Thoracic aorta (tissue), 2 donors: Measurements from ENCODE around the gene UMODL1. TPM values are rescaled to one million over a fixed set of nuclear protein-coding genes. Genes with fewer than 3 reads are reported as not detected.
"Not testable (repeated sequence)": the region's sequence is repeated elsewhere in the genome, so short reads cannot be mapped to it uniquely, and the experiment has no call there.

Experiments
- ATAC-seq: fragments of 150-250 bp; one replicate; pipeline ENCODE4 v1.8.0; 2017; ENCODE audit warnings: low read depth; ENCODE audit not compliant: insufficient number of reproducible peaks, low FRiP score
- DNase-seq: peaks from one replicate; pipeline ENCODE4 v3.0.0-alpha.2; 2020; ENCODE audit warnings: low spot score
- H3K27ac ChIP-seq, 2 donors: fragments of 200-600 bp; sonication (generic); 1 replicate in 1 of 2; 2 replicates in 1 of 2; pipeline ENCODE4 v1.5.1; 2016; ENCODE audit warnings: mild to moderate bottlenecking in 2 of 2, moderate library complexity in 2 of 2
- H3K27me3 ChIP-seq: fragments of 200-600 bp; sonication (generic); replicated peaks from 2 replicates; pipeline ENCODE4 v1.6.0; 2016; ENCODE audit warnings: mild to moderate bottlenecking; ENCODE audit not compliant: insufficient read depth
- H3K36me3 ChIP-seq: fragments of 200-600 bp; sonication (generic); one replicate; pipeline ENCODE4 v1.5.1; 2016
- H3K4me1 ChIP-seq, 2 donors: fragments of 200-600 bp; sonication (generic); 1 replicate in 1 of 2; 2 replicates in 1 of 2; pipeline versions ENCODE4 v1.5.1 to v1.6.0; 2016; ENCODE audit warnings: low read depth in 2 of 2, mild to moderate bottlenecking in 1 of 2; ENCODE audit not compliant: control insufficient read depth in 1 of 2
- H3K4me3 ChIP-seq: fragments of 200-600 bp; sonication (generic); 2 replicates; pipeline ENCODE4 v1.5.1; 2016; ENCODE audit warnings: mild to moderate bottlenecking
- H3K9me3 ChIP-seq: fragments of 200-600 bp; sonication (generic); 2 replicates; pipeline ENCODE4 v1.5.1; 2016
- total RNA-seq, 2 donors: library from RNA; depleted of rRNA; stranded (reverse); fragments of >200 nt; gene quantifications; one replicate each; pipeline versions ENCODE4 v1.1.0 to v1.2.3, GENCODE V29; 2016
- TF ChIP-seq, protein P1 (sequence below): fragments of 200-600 bp; sonication (generic); IDR thresholded peaks from one replicate; pipeline ENCODE4 v1.5.1; 2019; ENCODE audit warnings: antibody characterized with exemption

UMODL1 gene
- total RNA-seq, 2 donors from 2014 or later, result 0.14 TPM; not detected in 1

DNA sequence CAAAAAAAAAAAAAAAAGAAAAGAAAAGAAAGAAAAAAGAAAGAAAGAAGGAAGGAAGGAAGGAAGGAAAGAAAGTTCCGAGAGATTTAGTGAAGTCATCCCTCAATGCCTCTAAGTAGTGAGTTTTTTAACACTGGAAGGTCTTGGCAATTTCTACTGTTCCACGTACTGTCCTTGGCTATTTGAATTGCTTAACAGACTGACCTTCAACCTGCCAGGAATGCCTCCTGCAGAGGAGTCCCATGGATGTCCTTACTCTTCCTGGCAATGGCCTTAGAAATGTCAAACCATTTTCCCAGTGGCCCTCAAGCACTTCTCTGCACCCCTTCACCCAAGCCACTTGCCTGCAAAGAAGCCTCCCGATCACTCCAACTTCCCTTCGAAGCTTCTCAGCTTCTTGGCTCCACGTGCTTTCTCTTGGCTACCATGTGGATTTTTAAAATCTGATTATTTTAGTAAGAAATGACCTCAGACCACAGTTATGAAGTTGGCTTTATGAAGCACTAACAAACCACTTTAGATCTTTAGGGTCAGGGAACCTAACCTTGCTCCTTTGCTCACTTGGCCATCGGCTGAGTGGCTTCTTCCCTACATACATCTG lies 104.1 kb downstream of the UMODL1 start:
- TF ChIP-seq, protein P1, sequence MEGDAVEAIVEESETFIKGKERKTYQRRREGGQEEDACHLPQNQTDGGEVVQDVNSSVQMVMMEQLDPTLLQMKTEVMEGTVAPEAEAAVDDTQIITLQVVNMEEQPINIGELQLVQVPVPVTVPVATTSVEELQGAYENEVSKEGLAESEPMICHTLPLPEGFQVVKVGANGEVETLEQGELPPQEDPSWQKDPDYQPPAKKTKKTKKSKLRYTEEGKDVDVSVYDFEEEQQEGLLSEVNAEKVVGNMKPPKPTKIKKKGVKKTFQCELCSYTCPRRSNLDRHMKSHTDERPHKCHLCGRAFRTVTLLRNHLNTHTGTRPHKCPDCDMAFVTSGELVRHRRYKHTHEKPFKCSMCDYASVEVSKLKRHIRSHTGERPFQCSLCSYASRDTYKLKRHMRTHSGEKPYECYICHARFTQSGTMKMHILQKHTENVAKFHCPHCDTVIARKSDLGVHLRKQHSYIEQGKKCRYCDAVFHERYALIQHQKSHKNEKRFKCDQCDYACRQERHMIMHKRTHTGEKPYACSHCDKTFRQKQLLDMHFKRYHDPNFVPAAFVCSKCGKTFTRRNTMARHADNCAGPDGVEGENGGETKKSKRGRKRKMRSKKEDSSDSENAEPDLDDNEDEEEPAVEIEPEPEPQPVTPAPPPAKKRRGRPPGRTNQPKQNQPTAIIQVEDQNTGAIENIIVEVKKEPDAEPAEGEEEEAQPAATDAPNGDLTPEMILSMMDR, result no peak
- ATAC-seq, result no peak

DNA sequence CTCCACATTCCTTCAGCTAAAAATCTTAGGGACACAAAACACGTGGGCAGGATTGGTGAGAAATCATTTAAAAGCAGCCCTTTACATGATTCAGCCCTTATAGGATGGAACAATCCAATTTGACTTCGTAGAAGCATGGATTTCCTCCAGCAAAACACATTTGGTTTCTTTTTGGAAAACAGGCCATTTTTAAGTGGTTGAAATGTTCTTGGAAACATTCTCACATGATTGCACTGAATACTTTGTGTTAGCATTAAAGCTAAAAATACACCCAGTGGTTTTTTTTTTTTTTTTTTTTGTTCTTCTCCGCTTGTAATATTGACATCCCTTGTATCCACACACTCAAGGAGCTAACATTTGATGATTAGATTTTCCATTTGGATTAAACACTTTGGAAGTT lies 105.7 kb downstream of the UMODL1 start:
- peak; percentile 50 for ATAC-seq
- peak overlapping the region in 1 of 2 donors; percentile 15 for H3K27ac ChIP-seq

More for the DNA sequence above, 104.1 kb downstream of the UMODL1 start:
- Histone ChIP-seq H3K4me3 (no peak overlapping the region), H3K36me3 (no peaks in the 10 kb centered on the region), H3K27ac (no peak overlapping the region), H3K27me3 (no peaks in the 10 kb centered on the region), H3K9me3 (no peaks in the 10 kb centered on the region), H3K4me1 (peaks cover 0 to 11% of the 10 kb centered on the region in 2 donors)
- no peak for DNase-seq

GRCh38 chr21:42179316-42179715 lies 108.2 kb downstream of the UMODL1 start:
- Histone ChIP-seq H3K4me1 (peaks cover 0 to 11% of the 10 kb centered on the region in 2 donors), H3K9me3 (no peaks in the 10 kb centered on the region), H3K27ac (no peak overlapping the region), H3K36me3 (no peaks in the 10 kb centered on the region), H3K27me3 (no peaks in the 10 kb centered on the region), H3K4me3 (no peak overlapping the region)
- TF ChIP-seq, protein P1, result no peak
- no peak for ATAC-seq
- no peak for DNase-seq

More for the DNA sequence above, 105.7 kb downstream of the UMODL1 start:
- Histone ChIP-seq H3K36me3 (no peaks in the 10 kb centered on the region), H3K4me3 (peak overlapping the region; percentile 11), H3K4me1 (peaks cover 0 to 11% of the 10 kb centered on the region in 2 donors), H3K9me3 (no peaks in the 10 kb centered on the region), H3K27me3 (no peaks in the 10 kb centered on the region)
- no peak for DNase-seq
- TF ChIP-seq, protein P1, result no peak

- H3K36me3 ChIP-seq, DNase-seq, H3K27me3 ChIP-seq, H3K27ac ChIP-seq, H3K4me3 ChIP-seq, H3K9me3 ChIP-seq, ATAC-seq: not testable (repeated sequence)
- H3K4me1 ChIP-seq, result peaks cover 0 to 11% of the 10 kb centered on the region in 2 donors
Observed at GRCh38 chr21:42180001-42180400, 108.9 kb downstream of the UMODL1 start.

DNA sequence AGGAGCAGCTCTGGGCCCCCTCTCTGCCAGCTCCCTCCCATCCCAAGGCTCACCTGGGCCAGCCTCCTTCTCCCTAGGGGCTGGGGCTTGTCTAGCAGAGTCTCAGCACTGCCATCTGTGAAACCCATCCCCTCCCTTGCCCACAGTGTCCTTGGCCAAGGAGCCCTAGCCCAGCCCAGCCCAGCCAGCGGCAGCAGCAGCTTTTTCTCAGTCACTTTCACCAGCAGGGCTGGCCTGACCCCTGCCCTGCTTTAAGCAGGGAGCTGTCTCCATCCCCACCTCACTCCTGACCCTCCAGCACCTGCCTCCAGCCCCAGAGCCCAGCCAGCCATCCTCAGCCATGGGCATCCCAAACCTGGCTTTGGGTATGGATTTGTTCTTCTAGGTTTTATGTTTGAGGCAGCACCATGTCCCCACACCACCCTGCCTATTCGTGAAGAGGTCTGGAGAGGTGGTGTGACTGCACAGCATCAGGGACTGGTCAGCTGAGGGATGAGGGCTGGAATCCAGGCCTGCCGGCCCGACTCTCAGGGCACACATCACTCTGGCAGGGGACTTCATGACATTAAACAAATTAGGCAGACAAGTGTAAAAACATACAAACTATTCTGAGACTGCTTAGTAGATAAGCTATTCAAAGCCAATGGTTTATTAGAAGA lies 111.7 kb downstream of the UMODL1 start:
- ATAC-seq, result no peak

More for the DNA sequence above, 111.7 kb downstream of the UMODL1 start:
- Histone ChIP-seq H3K27me3 (no peaks in the 10 kb centered on the region), H3K36me3 (no peaks in the 10 kb centered on the region), H3K4me3 (no peak overlapping the region), H3K9me3 (no peaks in the 10 kb centered on the region), H3K27ac (no peak overlapping the region), H3K4me1 (no peaks in the 10 kb centered on the region)
- TF ChIP-seq, protein P1, result no peak
- DNase-seq, result no peak
